Measurements from ENCODE around the gene DGCR8.

DGCR8 gene

GRCh38 chr22:20118300-20119020 lies 38.4 kb downstream of the DGCR8 start:
- H3K4me3 ChIP-seq (ENCODE audit: low read depth, low read length): peak overlapping the region; percentile 86

GRCh38 chr22:20121856-20122415 lies 41.9 kb downstream of the DGCR8 start:
- TF ChIP-seq, protein P1, sequence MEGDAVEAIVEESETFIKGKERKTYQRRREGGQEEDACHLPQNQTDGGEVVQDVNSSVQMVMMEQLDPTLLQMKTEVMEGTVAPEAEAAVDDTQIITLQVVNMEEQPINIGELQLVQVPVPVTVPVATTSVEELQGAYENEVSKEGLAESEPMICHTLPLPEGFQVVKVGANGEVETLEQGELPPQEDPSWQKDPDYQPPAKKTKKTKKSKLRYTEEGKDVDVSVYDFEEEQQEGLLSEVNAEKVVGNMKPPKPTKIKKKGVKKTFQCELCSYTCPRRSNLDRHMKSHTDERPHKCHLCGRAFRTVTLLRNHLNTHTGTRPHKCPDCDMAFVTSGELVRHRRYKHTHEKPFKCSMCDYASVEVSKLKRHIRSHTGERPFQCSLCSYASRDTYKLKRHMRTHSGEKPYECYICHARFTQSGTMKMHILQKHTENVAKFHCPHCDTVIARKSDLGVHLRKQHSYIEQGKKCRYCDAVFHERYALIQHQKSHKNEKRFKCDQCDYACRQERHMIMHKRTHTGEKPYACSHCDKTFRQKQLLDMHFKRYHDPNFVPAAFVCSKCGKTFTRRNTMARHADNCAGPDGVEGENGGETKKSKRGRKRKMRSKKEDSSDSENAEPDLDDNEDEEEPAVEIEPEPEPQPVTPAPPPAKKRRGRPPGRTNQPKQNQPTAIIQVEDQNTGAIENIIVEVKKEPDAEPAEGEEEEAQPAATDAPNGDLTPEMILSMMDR (IDR thresholded peaks at IDR 0.05; ENCODE audit: low read depth, low read length): no peak
- H3K4me3 ChIP-seq (ENCODE audit: low read depth, low read length): no peak overlapping the region

More at GRCh38 chr22:20118300-20119020, 38.4 kb downstream of the DGCR8 start:
- TF ChIP-seq, protein P1 (IDR thresholded peaks at IDR 0.05; ENCODE audit: low read depth, low read length): no peak

- H3K4me3 ChIP-seq (ENCODE audit: low read depth, low read length): no peak overlapping the region
- TF ChIP-seq, protein P1 (IDR thresholded peaks at IDR 0.05; ENCODE audit: low read depth, low read length): no peak
Observed at GRCh38 chr22:20123366-20124082, 43.5 kb downstream of the DGCR8 start.

GRCh38 chr22:20124083-20124787 lies 44.2 kb downstream of the DGCR8 start:
- no peak overlapping the region for H3K4me3 ChIP-seq (ENCODE audit: low read depth, low read length)
- TF ChIP-seq, protein P1 (IDR thresholded peaks at IDR 0.05; ENCODE audit: low read depth, low read length): no peak

- TF ChIP-seq, protein P1 (IDR thresholded peaks at IDR 0.05; ENCODE audit: low read depth, low read length): no peak
- H3K4me3 ChIP-seq (ENCODE audit: low read depth, low read length): no peak overlapping the region
Observed at GRCh38 chr22:20125201-20126174, 45.4 kb downstream of the DGCR8 start.

DNA sequence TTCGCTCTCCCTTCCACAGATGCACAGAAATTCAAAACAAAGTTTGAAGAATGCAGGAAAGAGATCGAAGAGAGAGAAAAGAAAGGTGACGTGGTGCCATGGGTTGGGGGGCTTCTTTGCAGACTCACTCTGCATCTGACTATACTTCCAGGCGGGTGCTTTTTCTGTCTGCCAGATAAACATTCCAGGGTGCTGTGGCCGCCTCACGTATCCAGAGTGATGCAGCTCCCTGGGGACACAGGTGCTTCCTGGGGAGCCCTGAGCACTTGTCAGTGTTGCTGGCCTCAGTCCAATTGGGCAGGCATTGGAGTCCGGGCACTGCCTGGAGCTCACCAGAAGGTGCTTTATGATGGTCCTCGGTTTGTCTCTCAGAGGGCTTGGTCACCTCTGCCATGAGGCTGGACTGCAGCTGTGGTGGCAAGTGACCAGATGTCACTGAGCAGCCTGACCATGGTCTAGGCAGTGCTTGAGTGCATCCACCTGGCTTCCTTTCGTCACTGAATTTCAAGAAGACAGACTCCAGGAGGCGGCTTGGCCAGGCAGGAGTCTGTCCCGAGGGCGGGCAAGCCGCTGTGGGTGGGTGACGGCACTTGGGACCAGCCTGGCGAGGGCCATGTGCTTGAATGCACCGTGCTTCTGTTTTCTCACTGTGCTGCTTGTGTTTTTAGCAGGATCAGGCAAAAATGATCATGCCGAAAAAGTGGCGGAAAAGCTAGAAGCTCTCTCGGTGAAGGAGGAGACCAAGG lies 46.4 kb downstream of the DGCR8 start:
- H3K4me3 ChIP-seq (ENCODE audit: low read depth, low read length): no peak overlapping the region
- TF ChIP-seq, protein P1 (IDR thresholded peaks at IDR 0.05; ENCODE audit: low read depth, low read length): no peak

All from WI38 (cell line).